GM19455 (cell line): ENCODE results near the gene SLC22A5.

Source experiments
- ATAC-seq: cut with Tn5 transposase; IDR thresholded peaks from one replicate; pipeline ENCODE4 v1.9.1; 2021; ENCODE audit not compliant: unreplicated experiment

SLC22A5 gene

DNA sequence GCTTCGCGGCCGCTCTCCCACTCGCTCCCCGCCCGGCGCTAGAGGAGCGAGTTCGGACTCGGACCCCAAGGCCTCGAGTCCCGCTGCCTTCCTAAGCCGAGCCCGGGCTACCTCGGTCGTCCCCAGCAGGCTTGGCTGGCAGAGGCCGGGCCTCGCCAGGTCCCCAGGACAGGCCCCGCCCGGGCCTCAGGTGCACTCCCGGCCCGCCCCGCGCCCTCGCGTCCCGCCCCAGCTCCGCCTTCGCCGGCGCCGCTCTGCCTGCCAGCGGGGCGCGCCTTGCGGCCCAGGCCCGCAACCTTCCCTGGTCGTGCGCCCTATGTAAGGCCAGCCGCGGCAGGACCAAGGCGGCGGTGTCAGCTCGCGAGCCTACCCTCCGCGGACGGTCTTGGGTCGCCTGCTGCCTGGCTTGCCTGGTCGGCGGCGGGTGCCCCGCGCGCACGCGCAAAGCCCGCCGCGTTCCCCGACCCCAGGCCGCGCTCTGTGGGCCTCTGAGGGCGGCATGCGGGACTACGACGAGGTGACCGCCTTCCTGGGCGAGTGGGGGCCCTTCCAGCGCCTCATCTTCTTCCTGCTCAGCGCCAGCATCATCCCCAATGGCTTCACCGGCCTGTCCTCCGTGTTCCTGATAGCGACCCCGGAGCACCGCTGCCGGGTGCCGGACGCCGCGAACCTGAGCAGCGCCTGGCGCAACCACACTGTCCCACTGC is at the start of gene SLC22A5:
SLC22A5 (plus strand) TSS at position 237 of the 707 bp plus-strand sequence; CDS start at position 500, 263 bp downstream.
- ATAC-seq: peak; percentile 93

DNA sequence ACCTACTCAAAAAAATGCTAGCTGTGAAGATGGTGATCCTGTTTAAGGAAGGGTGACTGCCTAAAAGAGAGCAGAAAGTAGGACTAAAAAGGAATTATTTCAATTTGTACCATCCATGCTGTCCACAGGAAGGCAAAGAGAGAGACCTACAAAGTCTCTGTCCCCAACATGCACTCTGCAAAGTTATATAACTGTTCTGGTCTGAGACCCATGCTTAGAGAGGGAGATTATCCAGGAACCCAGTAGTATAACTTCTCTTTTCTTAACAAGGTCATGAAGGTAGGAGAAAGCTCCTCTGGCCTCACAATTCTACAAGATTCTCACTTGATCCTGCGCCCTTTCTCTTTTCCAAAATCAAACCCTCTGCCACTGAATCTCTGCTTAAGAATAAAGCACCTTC is 49.5 kb upstream of the SLC22A5 start:
- no peak for ATAC-seq

DNA sequence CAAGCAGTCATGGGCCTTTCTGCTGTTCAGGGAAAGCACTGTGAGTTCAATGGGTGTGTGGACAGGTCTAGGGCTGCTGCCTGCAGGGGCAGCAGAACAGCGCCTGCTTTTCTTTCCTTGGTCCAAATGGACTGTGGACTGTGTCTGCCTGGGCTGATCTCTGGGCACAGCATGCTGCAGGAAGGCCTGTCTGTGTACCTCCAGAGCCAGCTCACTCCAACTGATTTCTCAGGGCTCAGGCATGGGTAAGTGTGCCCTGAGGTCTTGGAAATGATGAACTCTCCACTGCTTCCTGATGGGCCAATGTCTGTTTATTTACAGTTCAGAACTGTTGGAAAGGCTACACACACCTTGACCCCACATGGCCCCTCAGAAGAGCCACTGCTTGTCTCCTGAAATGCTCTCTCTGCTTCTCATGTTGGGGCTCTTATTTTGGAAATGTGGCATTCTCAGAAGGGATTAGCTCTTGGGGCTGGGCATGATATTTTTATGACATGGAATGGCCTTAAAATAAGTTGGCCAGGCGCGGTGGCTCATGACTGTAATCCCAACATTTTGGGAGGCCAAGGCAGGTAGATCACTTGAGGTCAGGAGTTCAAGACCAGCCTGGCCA is 48.3 kb upstream of the SLC22A5 start:
- no peak for ATAC-seq

DNA sequence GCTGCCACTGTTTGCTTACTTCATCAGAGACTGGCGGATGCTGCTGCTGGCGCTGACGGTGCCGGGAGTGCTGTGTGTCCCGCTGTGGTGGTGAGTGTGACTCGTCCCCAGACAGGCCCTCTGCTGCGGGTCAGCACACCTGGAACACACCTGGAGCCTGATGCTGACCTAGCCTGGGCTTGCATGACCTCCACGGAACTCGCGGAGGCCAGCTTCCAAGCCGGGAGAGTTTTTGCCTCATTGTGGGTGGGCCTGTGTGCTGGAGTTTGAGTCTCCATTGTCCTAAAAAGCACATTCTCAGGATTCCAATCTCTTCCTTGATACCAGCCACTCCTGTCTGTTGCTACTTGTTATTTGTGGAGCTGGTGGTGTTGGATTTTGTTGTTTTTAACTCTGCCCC is 47.2 kb upstream of the SLC22A5 start:
- ATAC-seq: no peak

DNA sequence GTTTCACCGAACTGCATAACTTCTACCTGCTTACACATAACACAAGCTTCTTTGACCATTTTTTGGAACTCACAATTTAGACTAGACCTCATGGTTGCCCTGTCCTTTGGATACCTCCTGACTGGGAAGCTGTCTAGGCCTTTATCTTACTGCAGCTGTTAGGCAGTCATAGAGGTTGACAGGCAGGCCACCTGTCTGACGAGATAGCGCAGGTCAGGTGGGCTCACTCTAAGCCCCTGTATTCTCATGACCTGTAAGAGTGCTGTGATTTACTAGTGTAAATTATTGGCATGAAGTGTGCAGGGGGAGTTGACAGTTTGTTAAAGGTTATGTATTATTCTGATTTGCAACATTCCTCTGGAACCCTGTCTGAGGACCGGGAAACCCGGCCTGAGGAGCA is 46.3 kb upstream of the SLC22A5 start:
- ATAC-seq: no peak

DNA sequence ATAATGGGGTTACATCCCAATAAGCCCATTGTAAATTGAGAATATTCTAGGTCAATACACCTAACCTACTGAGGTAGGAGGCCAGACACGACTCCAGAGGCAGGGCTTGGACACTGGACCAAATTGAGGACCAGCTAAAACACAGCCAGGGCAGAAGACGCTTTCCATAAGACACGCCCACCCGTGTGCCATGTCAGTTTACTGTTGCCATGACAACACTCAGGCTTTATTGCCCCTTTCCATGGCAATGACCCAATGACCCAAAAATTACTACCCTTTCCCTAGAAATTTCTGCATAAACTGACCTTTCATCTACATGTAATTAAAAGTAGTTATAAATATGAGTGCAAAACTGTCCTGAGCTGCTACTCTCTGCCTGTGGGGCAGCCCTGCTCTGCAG is 43.8 kb upstream of the SLC22A5 start:
- no peak for ATAC-seq

DNA sequence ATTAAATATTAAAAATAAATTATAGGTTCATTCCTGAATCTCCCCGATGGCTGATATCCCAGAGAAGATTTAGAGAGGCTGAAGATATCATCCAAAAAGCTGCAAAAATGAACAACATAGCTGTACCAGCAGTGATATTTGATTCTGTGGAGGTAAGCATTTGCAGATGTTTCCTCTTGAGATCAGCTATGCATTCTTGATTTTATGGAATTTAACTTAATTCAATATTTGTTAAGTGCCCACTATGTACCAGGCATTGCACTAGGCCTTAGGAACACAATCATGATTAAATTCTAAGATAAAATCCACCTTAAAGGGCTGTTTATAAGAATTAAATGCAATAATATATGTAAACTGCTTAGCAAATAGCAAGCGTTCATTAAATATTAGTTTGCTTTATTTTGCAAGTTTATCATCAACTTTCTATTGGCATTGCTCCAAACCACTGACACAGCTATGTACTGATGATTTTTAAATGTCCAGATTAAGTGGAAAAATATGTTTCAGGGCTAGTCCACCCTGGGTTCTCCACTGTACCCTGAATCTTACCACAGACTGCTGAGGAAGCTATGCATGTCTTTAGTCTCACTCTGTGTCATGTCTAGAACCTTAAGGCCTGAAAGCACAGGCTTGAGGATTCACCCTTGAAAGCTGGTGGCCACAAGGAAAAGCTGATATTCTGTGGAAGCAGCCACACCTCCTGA is 42.1 kb upstream of the SLC22A5 start:
- ATAC-seq: no peak

DNA sequence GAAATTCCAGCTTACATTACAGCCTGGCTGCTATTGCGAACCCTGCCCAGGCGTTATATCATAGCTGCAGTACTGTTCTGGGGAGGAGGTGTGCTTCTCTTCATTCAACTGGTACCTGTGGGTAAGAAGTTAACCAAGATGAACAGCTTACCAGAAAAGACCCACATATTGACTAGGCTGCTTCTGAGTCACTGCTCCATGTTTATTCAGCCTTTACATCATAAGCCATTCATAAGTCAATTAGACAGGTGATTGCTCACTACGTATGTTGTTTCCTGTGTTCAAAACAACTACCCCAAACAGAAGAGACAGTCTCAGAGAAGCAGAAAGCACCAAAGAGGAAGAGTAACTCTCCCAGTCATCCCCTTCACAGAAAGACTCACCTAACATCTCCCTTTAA is 34.7 kb upstream of the SLC22A5 start:
- ATAC-seq: no peak

DNA sequence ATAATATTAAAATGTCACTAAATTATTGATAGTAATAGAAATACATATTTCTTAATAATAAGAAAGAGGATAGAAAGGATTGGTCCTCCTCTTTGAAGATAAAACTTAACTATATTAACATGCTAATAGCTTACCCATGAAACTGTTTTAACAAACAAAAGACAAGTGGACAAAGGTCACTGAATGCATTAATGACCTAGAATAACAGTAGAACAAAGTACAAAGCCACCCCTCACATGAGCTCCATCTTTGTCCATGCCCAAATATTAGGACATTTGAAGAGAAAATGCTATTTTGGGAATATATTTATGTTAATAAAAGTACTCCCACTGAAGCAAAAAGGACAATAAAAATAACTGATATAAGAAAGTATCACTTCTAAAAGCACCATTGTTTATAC is 34.1 kb upstream of the SLC22A5 start:
- no peak for ATAC-seq

DNA sequence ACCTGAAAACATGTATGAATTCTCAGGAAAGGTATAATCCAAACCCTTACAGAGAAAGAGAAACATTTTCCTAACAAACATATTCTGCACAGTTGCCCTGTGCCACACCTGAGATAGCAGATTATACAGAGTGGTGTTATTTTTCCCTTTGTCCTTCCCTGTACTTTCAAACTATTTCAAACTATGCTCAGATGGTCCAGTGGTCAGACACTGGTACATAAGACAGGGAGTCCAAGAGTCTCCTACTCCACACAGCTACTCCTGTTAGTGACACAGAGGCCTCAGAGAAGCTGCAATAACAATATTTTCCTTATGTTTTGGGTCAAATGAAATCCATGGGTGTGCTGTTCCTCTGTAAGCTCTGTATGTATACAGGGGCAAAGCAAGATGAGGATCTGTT is 30.0 kb upstream of the SLC22A5 start:
- ATAC-seq: no peak

DNA sequence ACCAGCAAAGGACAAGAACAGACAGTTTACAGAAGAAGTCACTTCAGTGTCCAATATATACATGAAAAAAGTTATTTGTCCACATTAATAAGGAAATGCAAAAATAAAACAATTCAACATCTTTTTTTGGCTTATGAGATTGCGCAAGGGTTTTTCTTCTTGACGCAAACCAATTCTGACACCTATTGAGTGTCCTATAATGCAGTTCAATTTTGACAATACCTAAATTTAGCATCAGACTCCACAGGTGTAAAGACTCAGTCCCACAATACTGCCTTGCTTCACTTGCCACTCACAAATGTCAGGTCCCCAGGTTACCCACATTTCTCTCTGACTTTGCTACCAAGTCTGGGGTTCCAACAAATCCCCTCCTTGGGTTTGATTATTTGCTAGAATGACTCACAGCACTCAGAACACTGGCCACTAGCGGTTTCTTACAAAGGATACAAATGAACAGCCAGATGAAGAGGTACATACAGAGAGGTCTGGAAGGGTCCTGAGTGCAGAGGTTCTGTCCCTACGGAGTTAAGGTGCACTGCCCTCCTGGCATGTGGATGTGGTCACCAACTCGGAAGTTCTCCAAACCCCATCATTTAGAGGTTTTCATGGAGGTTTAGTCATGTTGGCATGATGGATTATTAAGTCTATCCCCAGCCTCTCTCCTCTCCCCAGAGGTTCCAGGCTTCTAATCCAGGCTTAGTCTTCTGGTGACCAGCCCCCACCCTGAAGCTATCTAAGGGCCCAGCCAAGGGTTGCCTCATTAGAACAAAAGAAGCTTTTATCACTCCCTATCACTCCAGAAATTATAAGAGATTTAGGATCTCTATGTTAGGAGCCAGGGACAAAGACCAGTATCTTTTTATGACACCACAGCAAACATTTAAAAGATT is 27.0 kb upstream of the SLC22A5 start:
- ATAC-seq: no peak

DNA sequence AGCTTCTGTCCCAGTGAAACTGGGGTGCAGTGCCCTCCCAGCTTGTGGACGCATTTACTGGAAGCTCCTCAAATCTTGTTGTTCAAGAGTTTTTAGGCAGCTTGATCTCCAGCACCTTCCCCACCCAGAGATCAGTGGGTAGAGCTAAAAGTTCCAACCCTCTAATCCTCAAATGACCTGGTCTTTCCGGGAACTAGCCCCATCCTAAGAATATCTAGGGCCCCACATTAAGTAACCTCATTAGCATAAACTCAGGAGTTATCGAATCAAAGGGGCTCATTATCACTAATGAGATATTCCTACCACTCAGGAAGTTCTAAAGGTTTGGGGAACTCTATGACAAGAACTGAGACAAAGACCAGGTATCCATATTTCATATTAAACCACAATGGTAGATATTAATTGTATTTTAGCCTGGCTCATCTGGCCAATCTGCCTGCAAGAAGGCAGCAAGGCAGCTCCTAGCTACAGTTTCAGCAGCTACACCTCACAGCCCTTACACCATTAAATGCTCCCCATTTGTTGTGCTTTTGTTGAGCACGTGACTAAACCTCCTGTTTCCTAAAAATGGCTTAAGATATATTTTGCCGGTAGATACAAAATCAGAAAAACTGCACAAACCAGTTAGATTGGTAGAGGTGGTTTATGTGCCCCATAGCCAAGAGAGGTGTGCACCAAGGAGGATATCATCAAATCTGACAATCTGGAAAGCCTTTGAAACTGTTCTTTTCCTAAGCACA is 24.6 kb upstream of the SLC22A5 start:
- no peak for ATAC-seq

DNA sequence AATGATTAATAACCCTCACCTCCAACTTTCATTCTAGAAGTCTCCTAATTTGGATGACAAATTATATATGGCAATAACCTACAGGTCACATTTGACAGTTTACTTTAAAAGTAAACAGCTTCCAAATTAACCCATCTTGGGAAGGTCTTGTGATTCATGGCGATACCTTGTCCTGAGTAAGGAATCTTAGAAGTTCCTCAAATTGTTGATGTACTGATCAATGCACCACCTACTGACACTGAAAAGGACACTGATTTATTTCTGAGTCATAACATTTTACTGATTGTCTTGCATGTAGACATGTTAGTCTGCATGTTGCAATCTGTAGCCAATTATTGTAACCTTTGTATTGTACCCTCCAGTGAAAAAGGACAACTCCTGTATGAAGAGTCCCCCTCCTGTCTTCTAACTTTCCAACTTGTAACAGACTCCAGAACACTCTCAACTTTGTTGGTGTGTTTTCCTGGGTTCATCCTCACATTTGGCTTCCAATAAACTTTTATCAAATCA is 16.0 kb upstream of the SLC22A5 start:
- ATAC-seq: no peak

DNA sequence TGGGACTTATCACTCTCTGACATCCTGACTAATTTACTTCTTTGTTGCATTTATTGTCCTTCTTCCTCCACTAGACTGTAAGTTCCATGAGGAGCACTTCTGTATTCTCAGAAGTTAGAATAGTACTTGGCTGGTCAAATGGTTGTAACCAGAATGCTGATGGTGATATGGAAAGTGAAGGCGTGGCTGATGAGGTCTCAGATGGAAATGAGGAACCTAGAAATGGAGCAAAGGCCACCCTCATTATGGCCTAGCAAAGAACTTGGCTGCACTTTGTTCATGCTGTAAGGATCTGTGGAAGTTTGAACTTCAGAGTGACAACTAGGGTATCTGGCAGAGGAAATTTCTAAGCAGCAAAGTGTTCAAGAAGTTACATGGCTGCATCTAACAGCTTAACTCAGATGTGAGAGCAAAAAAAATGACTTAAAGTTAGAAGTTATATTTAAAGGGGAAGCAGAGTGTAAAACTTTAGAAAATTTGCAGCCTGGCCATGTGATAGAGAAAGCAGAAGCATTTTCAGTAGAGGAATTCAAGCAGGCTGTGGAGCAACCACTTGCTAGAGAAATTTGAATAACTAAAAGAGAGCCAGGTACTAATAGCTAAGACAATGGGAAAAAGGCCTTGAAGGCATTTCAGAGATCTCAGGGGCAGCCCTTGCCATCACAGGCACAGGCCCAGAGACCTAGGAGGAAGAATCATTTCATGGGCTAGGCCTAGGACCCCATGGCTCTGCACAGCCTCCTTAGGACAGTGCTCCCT is 14.9 kb upstream of the SLC22A5 start:
- ATAC-seq: no peak

DNA sequence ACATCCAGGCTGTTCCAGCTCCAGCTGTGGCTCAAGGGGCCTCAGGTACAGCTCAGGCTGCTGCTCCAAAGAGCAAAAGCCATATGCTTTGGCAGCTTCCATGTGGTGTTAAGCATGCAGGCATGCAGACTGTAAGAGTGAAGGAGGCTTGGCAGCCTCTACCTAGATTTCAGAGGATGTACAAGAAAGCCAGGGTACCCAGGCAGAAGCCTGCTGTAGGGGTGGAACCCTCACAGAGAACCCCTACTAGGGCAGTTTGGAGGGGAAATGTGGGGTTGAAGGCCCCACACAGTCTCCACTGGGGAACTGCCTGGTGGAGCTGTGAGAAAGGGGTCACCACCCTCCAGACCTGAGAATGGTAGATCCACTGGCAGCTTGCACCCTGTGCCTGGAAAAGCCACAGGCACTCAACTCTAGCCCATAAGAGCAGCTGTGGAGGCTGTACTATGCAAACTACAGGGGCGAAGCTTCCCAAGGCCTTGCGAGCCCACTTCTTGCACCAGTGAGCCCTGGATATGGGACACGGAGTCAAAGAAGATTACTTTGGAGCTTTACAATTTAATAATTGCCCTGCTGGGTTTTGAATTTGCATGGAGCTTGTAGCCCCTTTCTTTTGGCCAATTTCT is 14.3 kb upstream of the SLC22A5 start:
- ATAC-seq: no peak

DNA sequence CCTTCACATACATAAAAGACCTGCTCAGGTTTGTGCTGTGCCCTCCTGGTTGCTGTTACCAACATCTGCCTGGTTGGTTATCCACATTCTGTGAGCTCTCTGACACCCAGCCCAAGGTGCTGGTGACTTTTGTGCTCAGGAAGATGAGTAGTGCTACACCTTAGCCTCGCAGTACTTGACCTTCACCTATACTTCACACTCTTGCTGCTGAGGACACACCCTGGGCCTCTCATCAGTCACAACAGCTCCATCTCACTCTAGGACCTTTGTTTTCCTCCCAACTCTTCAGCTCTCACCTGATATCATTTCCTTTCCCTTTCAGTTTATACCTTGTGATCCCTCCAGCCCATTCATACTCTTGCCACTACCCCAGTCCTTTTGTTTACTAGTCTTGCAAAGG is 10.7 kb upstream of the SLC22A5 start:
- no peak for ATAC-seq

DNA sequence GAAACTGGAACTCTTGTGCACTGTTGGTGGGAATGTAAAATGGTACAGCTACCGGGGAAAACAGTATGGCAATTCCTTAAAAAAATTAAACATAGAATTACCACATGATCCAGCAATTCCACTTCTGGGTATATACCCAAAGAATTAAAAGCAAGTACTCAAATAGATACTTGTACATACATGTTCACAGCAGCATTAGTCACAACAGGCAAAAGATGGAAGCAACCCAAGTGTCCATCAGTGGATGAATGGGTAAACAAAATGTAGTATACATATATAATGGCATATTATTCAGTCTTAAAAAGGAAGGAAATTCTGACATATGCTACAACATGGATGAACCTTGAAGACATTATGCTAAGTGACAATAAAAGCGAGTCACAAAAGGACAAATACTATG is 7.4 kb upstream of the SLC22A5 start:
- ATAC-seq: no peak

DNA sequence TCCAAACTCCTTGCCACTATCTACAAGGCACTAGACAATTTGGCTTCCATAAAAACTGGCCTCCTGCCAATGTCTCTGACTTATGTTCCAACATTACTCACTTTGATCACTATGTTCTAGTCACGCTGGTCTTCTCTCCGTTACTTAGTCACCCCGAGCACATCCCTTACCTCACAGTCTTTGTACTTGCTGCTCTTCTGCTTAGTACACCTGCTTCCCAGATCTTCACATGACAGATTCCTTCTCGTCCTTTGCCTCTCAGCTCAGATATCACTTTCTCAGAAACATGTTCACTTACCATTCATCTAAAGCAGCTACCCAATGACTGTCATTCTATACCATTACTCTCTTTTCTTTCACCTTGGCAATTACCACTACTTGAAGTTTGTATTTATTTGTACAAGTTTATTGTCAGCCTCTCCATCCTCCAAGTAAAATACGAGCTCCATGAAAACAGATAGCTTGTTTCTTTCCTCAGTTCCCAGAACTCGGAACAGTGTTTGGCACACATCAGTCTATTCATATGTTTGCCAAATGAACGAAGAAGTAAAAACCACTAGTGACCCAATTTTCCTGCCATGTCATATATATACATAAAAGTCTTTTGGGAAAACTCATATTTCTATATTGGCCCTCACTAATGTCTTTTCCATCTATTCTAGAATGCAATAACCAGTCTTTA is 5.9 kb upstream of the SLC22A5 start:
- ATAC-seq: no peak

DNA sequence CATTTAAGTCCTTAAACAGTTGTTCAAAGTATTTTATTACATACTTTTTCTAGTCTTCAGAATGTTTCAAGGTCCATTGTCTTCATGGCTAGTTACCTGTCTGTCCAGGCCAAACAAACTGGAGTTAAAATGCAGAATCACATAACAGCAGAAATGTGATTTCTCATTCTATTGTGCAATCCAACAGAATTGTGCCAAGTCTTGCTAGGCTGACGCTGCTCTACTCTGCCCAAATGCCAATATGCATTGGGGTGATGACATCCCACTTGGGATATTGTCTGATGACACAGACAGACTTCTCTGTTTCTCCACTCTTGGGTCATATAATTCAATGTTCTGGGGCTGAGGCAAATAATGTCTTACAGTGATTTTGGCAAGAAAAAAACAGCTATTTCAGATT is 5.2 kb upstream of the SLC22A5 start:
- no peak for ATAC-seq
